Muscle of leg (tissue), 11 donors: ENCODE measurements around the gene CUL5. TPM values are rescaled to one million over a fixed set of nuclear protein-coding genes. Genes with fewer than 3 reads are reported as not detected.

Source experiments
- DNase-seq: peaks from one replicate; pipeline ENCODE4 v3.0.0; 2013
- H3K27ac ChIP-seq: one replicate; pipeline ENCODE4 v1.5.1; 2013; ENCODE audit warnings: mild to moderate bottlenecking, low read length, control low read depth
- H3K27me3 ChIP-seq: one replicate; pipeline ENCODE4 v1.6.1; 2013; ENCODE audit warnings: low read length; ENCODE audit not compliant: control insufficient read depth, insufficient read depth
- H3K36me3 ChIP-seq: one replicate; pipeline ENCODE4 v1.6.1; 2013; ENCODE audit warnings: low read length; ENCODE audit not compliant: control insufficient read depth, insufficient read depth
- H3K4me1 ChIP-seq: one replicate; pipeline ENCODE4 v1.6.1; 2013; ENCODE audit warnings: low read length; ENCODE audit not compliant: control insufficient read depth, insufficient read depth
- H3K4me3 ChIP-seq: one replicate; pipeline ENCODE4 v1.5.1; 2013; ENCODE audit warnings: low read length, control low read depth
- H3K9me3 ChIP-seq: replicated peaks from 2 replicates; pipeline ENCODE4 v1.6.1; 2013; ENCODE audit warnings: low read depth, low read length; ENCODE audit not compliant: control insufficient read depth
- WGBS: methylation state at CpG from one replicate; pipeline ENCODE4 v1.1.5; 2013; ENCODE audit warnings: missing lambda C conversion rate; ENCODE audit not compliant: insufficient coverage; 5-methylcytosine and 5-hydroxymethylcytosine counted together
- polyA plus RNA-seq, 8 donors: library from polyadenylated mRNA; unstranded; fragments of 120-200 nt; gene quantifications; one replicate each; pipeline versions ENCODE4 v1.2.1 to v1.2.3, GENCODE V29; 2013; ENCODE audit warnings: inconsistent platforms in 1 of 8, low replicate concordance in 1 of 8; ENCODE audit not compliant: insufficient read length in 8 of 8, insufficient read depth in 1 of 8
- total RNA-seq: library from RNA; stranded (reverse); fragments of 120-200 nt; gene quantifications from one replicate; pipeline ENCODE4 v1.2.4, GENCODE V29; 2013

CUL5 gene
- total and polyA plus RNA-seq, 9 donors, result 17.2 to 33.8 (median 25.3) TPM

DNA sequence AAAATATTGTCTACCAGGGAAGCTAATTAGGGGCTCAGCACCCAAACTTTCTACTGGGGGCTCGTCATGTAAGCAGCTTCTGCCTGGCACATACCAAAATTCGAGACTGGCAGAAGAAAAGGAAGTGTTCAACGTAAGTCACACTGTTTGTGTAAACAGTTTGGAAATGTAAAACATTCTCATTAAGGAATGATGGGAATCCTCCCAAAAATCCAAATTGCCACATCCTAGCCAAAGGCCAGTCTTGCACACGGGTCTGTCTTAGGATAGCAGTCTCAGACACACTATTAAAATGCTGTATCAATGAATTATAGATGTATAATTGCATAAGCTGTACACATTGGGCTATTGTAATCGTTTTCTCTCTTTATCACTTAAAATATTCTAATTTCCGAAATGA, 28.9 kb downstream of the CUL5 start:
- H3K4me3 ChIP-seq, result no peak overlapping the region
- H3K4me1 ChIP-seq, result no peaks in the 10 kb centered on the region
- peaks cover 25% of the 10 kb centered on the region for H3K36me3 ChIP-seq
- H3K27me3 ChIP-seq, result no peaks in the 10 kb centered on the region
- H3K27ac ChIP-seq, result no peak overlapping the region
- 80% methylated on average over 2 of the region's 6 CpGs for WGBS
- no peaks in the 10 kb centered on the region for H3K9me3 ChIP-seq
- no peak for DNase-seq

DNA sequence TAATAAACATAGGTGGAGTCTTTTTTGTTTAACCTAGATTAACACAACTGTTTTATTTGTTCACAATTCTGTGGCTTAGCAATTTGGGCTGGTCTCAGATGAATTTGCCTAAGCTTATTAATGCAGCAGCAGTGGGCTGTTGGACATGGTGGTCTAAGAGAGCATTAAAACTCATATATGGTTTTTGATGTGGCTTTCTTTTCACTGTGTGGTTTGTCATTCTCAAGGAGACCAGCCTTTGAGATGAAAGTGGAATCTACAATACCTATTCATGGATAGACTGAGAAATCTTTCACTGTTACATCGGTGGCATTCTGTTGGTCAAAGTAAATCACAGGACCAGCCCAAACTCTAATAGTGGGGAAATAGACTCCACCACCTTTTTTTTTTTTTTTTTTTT, 39.6 kb downstream of the CUL5 start:
- peaks cover 23% of the 10 kb centered on the region for H3K36me3 ChIP-seq

DNA sequence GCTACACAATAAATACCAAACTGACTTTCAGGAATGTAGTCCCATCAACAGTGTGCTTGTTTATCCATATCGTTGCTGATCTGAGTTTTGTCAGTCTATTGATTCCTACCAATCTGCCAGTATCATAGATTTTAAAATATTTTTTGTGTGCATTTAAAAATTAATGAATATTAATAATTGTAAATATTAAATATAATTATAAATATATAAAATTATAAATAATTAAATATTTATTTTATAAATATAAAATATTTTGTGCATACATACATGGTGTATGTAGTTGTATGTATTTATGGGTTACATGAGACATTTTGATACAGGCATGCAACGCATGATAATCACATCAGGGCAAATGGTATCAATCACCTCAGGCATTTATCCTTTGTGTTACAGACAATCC, 53.6 kb downstream of the CUL5 start:
- Histone ChIP-seq H3K4me3 (no peak overlapping the region), H3K36me3 (peaks cover 22% of the 10 kb centered on the region), H3K27me3 (no peaks in the 10 kb centered on the region), H3K27ac (no peak overlapping the region), H3K9me3 (no peaks in the 10 kb centered on the region), H3K4me1 (no peaks in the 10 kb centered on the region)
- DNase-seq, result no peak
- no CpG with 5 or more reads among the region's 2 CpGs for WGBS

More for the DNA sequence above, 39.6 kb downstream of the CUL5 start:
- Histone ChIP-seq H3K27ac (no peak overlapping the region), H3K4me3 (no peak overlapping the region), H3K4me1 (no peaks in the 10 kb centered on the region), H3K27me3 (no peaks in the 10 kb centered on the region), H3K9me3 (no peaks in the 10 kb centered on the region)
- DNase-seq, result no peak
- no CpG with 5 or more reads among the region's 1 CpG for WGBS

DNA sequence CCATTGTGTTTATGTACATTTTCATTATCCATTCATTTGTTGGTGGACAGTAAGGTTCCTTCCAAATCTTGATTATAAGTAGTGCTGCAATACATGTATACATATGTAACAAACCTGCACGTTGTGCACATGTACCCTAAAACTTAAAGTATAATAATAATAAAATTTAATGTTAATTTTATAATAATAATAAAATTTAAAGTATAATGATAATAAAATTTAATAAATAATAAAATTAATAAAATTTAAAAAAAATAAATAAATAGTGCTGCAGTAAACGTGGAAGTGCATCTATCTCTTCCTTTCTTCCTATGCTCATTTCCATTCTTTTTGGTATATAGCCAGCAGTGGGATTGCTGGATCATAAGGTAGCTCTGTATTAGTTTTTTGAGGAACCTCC, 54.7 kb downstream of the CUL5 start:
- Histone ChIP-seq H3K4me1 (no peaks in the 10 kb centered on the region), H3K4me3 (no peak overlapping the region), H3K36me3 (peaks cover 22% of the 10 kb centered on the region), H3K27ac (no peak overlapping the region), H3K27me3 (no peaks in the 10 kb centered on the region), H3K9me3 (no peaks in the 10 kb centered on the region)
- WGBS, result no CpG with 5 or more reads among the region's 2 CpGs
- DNase-seq, result no peak

DNA sequence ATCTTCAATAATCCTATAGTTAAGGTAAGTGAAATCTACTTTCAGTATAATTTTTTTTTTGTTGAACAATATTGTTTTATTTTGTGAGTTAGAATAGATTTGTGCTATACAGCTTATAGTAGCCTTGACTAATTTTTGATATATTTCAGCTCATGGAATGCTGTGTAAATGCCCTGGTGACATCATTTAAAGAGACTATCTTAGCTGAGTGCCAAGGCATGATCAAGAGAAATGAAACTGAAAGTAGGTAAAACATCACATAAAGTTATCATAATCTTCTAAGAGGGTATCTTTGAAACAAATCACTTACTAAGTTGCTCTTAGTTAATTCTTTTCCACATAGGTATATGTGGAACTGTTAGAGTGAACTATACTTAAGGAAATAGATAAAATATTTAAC, 61.2 kb downstream of the CUL5 start:
- H3K4me1 ChIP-seq, result no peaks in the 10 kb centered on the region
- no peaks in the 10 kb centered on the region for H3K27me3 ChIP-seq
- no peak overlapping the region for H3K4me3 ChIP-seq
- DNase-seq, result peak; percentile 13
- peaks cover 20% of the 10 kb centered on the region for H3K36me3 ChIP-seq
- no peaks in the 10 kb centered on the region for H3K9me3 ChIP-seq
- peak overlapping the region; percentile 8 for H3K27ac ChIP-seq

DNA sequence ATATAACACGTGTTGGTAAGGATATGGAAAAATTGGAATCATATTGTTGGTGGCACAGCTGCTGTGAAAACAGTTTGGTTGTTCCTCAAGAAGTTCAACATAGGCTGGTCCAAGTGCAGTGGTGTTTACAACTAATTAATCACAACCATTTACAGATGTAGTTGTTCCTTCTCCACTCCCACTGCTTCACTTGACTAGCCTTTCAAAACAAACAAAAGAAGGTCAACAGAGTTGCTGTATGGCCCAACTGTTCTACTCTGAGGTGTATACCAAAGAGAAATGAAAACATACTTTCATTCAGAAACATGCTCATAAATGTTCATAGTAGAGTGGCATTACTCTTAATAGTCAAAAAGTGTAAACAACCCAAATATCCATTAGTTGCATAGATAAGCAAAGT, 76.1 kb downstream of the CUL5 start:
- H3K4me3 ChIP-seq, result no peak overlapping the region
- H3K27ac ChIP-seq, result no peak overlapping the region
- no peaks in the 10 kb centered on the region for H3K27me3 ChIP-seq
- H3K4me1 ChIP-seq, result no peaks in the 10 kb centered on the region
- WGBS, result no CpG with 5 or more reads among the region's 1 CpG
- H3K9me3 ChIP-seq, result no peaks in the 10 kb centered on the region
- peaks cover 34% of the 10 kb centered on the region for H3K36me3 ChIP-seq
- DNase-seq, result no peak

DNA sequence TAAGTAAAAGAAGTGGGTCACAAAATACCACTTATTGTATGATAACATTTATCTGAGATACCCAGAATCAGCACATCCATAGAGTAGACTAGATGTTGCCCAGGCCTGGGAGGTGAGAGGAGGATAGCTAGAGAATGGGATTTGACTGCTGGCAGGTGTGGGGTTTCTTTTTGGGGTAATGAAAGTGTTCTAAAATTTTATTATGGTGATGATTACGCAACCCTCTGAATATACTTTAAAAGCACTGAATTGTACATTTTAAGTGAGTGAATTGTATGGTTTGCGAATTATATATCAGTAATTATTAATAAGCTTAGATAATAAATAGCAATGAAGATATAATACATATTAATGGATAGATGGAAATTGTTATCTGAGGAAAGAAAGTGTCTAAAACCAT, 77.0 kb downstream of the CUL5 start:
- Histone ChIP-seq H3K36me3 (peaks cover 28% of the 10 kb centered on the region), H3K27me3 (no peaks in the 10 kb centered on the region), H3K4me1 (no peaks in the 10 kb centered on the region), H3K27ac (no peak overlapping the region), H3K4me3 (no peak overlapping the region), H3K9me3 (no peaks in the 10 kb centered on the region)
- WGBS, result no CpG with 5 or more reads among the region's 2 CpGs
- no peak for DNase-seq

DNA sequence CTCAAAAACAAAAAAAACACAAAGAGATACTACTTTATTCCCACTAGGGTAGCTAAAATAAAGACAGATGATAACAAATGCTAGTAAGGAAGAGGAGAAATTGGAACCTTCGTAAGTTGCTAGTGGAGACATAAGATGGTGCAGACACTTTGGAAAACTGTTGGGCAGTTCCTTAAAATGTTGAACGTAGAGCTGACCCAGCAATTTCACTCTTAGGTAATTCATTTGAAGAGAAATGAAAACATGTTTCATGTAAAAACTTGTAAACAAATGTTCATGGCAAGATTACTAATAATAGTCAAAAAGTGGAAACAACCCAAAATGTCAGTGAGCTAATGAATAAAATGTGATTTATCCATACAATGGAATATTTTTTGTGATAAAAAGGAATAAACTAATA, 83.4 kb downstream of the CUL5 start:
- H3K4me3 ChIP-seq, result no peak overlapping the region
- no peak overlapping the region for H3K27ac ChIP-seq
- no peak for DNase-seq
- no peaks in the 10 kb centered on the region for H3K27me3 ChIP-seq
- H3K36me3 ChIP-seq, result peaks cover 21% of the 10 kb centered on the region
- H3K4me1 ChIP-seq, result no peaks in the 10 kb centered on the region
- no CpG with 5 or more reads among the region's 2 CpGs for WGBS
- no peaks in the 10 kb centered on the region for H3K9me3 ChIP-seq

DNA sequence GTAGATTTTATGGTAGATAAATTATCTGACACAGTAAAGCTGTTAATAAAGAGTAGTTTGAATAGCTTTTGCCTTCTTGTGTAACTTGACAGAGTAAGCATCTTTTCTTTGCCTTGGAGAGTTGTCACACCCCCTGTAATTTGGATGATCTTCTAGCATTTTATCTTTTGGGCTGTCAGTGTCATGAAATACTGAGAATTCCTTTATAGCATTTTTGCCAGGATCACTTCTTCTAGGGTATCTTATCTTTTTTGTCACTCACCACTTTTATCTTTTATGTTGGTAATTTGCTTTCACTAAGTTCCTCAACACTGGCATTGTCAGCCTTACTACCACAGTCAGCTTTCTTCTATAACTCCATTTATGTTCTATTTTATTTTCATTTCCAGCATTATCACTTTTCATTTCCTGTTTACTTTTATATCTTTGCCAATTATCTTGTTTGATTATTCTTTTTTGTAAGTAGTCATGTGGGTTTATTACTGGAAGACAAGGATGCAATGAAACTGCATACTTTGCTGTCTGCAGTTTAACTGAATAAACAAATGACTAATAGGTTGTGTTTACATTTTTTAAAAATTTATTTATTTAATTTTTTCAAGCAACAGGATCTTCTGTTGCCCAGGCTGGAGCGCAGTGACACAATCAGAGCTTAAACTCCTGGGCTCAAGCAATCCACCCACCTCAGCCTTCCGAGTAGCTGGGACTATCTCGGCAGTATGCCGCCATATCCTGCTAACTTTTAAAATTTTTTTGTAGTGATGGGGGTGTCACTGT, 84.6 kb downstream of the CUL5 start:
- no peaks in the 10 kb centered on the region for H3K9me3 ChIP-seq
- H3K4me3 ChIP-seq, result no peak overlapping the region
- peaks cover 21% of the 10 kb centered on the region for H3K36me3 ChIP-seq
- no peaks in the 10 kb centered on the region for H3K27me3 ChIP-seq
- no peak overlapping the region for H3K27ac ChIP-seq
- no peak for DNase-seq
- no peaks in the 10 kb centered on the region for H3K4me1 ChIP-seq
- WGBS, result no CpG with 5 or more reads among the region's 4 CpGs

DNA sequence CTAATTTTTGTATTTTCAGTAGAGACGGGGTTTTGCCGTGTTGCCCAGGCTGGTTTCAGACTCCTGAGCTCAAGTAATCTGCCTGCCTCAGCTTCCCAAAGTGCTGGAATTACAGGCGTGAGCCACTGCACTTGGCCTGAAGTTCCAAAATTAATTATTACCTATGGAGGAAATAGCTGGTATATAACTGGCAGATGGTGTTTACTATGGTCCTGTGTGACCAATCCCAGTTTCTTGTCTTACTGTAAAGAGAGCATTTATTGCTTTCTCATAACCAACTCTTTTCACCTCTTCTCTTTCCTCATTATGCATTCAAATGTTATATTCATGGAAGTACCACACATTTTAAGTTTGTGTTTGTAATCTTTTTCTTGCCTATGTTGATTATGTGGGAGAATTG, 88.5 kb downstream of the CUL5 start:
- Histone ChIP-seq H3K9me3 (no peaks in the 10 kb centered on the region), H3K4me3 (no peak overlapping the region), H3K4me1 (no peaks in the 10 kb centered on the region), H3K27me3 (no peaks in the 10 kb centered on the region), H3K27ac (no peak overlapping the region), H3K36me3 (peaks cover 36% of the 10 kb centered on the region)
- no peak for DNase-seq
- WGBS, result 100% methylated on average over 2 of the region's 3 CpGs
